ENCODE data around the gene DIS3. TPM values are rescaled to one million over a fixed set of nuclear protein-coding genes. Genes with fewer than 3 reads are reported as not detected.
A peak's percentile ranks its signal among the peaks of the same experiment; 100 is the strongest.

DIS3 gene, protein sequence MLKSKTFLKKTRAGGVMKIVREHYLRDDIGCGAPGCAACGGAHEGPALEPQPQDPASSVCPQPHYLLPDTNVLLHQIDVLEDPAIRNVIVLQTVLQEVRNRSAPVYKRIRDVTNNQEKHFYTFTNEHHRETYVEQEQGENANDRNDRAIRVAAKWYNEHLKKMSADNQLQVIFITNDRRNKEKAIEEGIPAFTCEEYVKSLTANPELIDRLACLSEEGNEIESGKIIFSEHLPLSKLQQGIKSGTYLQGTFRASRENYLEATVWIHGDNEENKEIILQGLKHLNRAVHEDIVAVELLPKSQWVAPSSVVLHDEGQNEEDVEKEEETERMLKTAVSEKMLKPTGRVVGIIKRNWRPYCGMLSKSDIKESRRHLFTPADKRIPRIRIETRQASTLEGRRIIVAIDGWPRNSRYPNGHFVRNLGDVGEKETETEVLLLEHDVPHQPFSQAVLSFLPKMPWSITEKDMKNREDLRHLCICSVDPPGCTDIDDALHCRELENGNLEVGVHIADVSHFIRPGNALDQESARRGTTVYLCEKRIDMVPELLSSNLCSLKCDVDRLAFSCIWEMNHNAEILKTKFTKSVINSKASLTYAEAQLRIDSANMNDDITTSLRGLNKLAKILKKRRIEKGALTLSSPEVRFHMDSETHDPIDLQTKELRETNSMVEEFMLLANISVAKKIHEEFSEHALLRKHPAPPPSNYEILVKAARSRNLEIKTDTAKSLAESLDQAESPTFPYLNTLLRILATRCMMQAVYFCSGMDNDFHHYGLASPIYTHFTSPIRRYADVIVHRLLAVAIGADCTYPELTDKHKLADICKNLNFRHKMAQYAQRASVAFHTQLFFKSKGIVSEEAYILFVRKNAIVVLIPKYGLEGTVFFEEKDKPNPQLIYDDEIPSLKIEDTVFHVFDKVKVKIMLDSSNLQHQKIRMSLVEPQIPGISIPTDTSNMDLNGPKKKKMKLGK
- polyA plus RNA-seq (2012; ENCODE audit: insufficient read depth, insufficient read length, low read depth), result 63.0 TPM

DNA sequence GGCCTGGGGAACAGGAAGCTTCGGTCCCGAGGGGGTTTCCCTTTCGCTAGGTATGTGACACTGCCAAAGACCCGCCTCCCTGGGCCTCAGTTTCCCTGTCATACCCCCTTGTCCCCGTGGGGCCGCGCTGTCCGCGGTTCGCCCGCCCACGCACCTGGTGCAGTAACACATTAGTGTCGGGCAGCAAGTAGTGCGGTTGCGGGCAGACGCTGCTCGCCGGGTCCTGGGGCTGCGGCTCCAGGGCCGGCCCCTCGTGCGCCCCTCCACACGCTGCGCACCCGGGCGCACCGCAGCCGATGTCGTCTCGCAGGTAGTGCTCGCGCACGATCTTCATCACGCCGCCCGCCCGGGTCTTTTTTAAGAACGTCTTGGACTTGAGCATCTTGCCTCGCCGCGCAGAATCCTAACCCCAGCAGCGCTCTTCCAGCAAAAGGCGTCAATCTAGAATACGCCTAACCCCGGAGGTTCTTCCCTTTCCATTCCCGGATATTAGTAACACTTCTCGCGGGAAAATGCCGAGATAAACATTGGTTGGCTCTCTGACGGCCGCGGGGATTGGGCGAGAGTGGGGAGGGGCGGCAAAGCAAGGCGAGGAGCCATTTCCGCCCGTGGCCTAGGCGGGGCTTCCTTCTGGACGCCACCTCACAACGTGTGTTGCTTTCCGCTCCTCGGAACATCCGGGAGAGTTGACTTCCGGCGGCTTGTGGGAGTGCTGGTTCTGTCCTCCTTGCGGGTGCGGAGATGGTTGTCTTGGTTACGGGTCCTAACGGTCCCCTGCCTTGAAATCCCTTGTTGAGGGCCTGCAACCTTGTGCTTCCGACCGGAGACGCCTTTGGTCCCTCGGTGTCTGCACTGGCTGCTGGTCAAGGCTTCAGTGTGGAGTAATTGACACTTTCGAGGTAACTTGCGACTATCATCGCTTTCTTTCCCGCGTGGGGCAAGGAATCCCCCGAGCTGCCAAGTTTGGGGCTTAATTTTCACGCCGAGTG, at the start of gene DIS3, which contains the start of gene PIBF1:
TSS of gene DIS3 (minus strand) at position 450 of the 989 bp plus-strand sequence. CDS start at position 382, 68 bp downstream.
TSS of gene PIBF1 (plus strand) at position 683 of the 989 bp plus-strand sequence. CDS start 1,337 bp downstream, outside the sequence.
- DNase-seq, result peak; percentile 99
- Histone ChIP-seq H3K27me3 (no peaks in the 10 kb centered on the region), H3K9me3 (no peaks in the 10 kb centered on the region), H3K4me1 (no peaks in the 10 kb centered on the region), H3K36me3 (peaks cover 22% of the 10 kb centered on the region), H3K4me3 (ENCODE audit: low read depth, low read length) (peak within 1 kb of the TSS; percentile 98)
- TF ChIP-seq, protein P1, sequence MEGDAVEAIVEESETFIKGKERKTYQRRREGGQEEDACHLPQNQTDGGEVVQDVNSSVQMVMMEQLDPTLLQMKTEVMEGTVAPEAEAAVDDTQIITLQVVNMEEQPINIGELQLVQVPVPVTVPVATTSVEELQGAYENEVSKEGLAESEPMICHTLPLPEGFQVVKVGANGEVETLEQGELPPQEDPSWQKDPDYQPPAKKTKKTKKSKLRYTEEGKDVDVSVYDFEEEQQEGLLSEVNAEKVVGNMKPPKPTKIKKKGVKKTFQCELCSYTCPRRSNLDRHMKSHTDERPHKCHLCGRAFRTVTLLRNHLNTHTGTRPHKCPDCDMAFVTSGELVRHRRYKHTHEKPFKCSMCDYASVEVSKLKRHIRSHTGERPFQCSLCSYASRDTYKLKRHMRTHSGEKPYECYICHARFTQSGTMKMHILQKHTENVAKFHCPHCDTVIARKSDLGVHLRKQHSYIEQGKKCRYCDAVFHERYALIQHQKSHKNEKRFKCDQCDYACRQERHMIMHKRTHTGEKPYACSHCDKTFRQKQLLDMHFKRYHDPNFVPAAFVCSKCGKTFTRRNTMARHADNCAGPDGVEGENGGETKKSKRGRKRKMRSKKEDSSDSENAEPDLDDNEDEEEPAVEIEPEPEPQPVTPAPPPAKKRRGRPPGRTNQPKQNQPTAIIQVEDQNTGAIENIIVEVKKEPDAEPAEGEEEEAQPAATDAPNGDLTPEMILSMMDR (IDR thresholded peaks at IDR 0.05; ENCODE audit: low read depth, low read length), result no peak

DNA sequence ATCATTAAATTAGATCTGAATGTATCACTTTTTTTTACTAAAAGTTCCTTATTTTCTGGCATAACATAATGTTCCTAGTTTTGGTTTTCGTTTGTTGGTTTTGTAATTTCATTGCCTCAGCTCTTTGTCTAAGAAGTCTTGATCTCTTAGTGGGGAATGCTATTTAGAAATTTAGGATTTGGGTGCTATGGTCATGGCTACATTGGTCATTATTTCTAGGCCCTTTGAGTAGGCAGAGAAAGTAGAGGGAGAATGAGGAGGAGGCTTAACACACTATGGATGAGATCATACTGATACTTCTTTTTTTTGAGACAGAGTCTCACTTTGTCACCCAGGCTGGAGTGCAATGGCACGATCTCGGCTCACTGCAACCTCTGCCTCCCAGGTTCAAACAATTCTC, 42.0 kb upstream of the DIS3 start:
- Histone ChIP-seq H3K4me3 (ENCODE audit: low read depth, low read length) (no peak overlapping the region), H3K9me3 (no peaks in the 10 kb centered on the region), H3K27me3 (no peaks in the 10 kb centered on the region), H3K36me3 (peaks cover 16% of the 10 kb centered on the region), H3K4me1 (no peaks in the 10 kb centered on the region)
- TF ChIP-seq, protein P1 (IDR thresholded peaks at IDR 0.05; ENCODE audit: low read depth, low read length), result no peak
- no peak for DNase-seq

DNA sequence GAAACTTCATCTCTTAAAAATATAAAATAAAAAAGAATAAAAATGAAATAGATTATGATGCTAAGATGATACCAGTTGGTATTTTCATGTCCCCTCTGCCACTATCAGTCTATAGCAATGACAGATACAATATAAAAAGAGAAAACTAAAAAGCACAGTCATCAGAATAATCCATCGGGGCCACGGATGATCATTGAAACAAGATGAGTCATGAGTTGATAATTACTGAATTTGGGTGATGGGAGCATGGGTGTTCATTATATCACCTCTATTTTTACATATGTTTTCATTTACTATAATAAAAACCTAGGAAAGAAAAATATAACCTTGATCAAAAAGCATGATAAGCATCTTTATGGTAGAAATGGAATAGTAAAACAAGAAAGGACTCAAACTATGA, 41.4 kb upstream of the DIS3 start:
- peaks cover 16% of the 10 kb centered on the region for H3K36me3 ChIP-seq
- H3K4me3 ChIP-seq (ENCODE audit: low read depth, low read length), result no peak overlapping the region
- H3K27me3 ChIP-seq, result no peaks in the 10 kb centered on the region
- no peak for DNase-seq
- H3K4me1 ChIP-seq, result no peaks in the 10 kb centered on the region
- H3K9me3 ChIP-seq, result no peaks in the 10 kb centered on the region
- TF ChIP-seq, protein P1 (IDR thresholded peaks at IDR 0.05; ENCODE audit: low read depth, low read length), result no peak

DNA sequence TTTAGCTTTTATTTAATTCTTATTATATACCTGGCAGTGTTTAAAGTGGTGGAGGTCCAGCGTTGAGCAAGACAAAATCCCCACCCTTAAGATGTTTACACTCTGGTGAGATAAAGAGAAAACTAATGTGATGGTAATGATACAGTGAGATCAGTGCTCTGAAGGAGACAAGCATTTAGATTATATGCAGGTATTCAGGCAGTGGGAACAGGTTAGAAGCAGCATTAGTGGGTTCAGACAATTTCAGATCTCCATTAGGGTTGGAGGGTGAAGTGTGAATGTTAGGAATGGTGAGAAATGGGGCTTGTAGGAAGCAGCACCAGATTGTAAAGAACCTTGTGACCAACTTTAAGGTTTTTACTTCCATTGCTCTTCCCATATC, 39.2 kb upstream of the DIS3 start:
- H3K4me3 ChIP-seq (ENCODE audit: low read depth, low read length), result no peak overlapping the region
- DNase-seq, result no peak
- peaks cover 8% of the 10 kb centered on the region for H3K36me3 ChIP-seq
- no peaks in the 10 kb centered on the region for H3K4me1 ChIP-seq
- TF ChIP-seq, protein P1 (IDR thresholded peaks at IDR 0.05; ENCODE audit: low read depth, low read length), result no peak
- no peaks in the 10 kb centered on the region for H3K9me3 ChIP-seq
- no peaks in the 10 kb centered on the region for H3K27me3 ChIP-seq

DNA sequence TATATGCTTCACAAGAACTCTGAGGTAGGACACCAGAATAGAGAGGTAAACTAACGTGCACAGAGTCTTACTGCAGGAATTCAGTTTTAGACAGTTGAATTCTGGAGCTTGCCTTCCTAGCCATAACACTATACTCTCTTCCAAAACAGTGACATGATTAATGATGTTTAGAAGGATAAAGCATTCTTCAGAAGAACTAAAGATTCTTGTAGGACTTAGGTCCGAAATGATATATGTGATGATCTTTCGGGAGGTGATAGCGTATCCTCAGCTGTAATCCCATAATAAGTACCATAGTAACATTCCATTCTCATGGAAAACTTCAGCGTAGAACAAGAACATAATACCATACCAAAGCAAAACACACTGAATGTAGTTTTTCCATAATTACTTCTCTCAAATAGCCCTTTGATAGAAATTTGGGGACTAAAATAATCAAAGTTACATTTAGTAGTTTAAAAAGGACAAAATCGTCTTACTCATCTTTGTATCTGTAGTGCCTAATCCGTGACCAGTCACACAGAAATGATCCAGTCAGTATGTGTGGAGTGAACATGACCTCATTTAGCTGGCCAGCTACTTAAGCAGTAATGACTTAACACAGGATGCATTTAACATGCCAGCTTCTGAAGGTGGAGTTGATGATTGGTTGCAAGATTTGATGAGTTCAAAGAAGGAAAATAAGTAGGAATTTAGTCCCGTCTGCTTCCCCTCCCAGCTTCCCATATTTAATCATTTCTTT, 38.6 kb upstream of the DIS3 start:
- Histone ChIP-seq H3K4me3 (ENCODE audit: low read depth, low read length) (no peak overlapping the region), H3K36me3 (peaks cover 8% of the 10 kb centered on the region), H3K9me3 (no peaks in the 10 kb centered on the region), H3K4me1 (no peaks in the 10 kb centered on the region), H3K27me3 (no peaks in the 10 kb centered on the region)
- TF ChIP-seq, protein P1 (IDR thresholded peaks at IDR 0.05; ENCODE audit: low read depth, low read length), result no peak
- no peak for DNase-seq

Measured in BE2C (cell line).